Measurements from ENCODE around the gene NUDT14. TPM values are rescaled to one million over a fixed set of nuclear protein-coding genes. Genes with fewer than 3 reads are reported as not detected.

NUDT14 gene
- total RNA-seq, 4 donors from 2014 or later, result 17.0 to 53.9 (median 32.6) TPM

DNA sequence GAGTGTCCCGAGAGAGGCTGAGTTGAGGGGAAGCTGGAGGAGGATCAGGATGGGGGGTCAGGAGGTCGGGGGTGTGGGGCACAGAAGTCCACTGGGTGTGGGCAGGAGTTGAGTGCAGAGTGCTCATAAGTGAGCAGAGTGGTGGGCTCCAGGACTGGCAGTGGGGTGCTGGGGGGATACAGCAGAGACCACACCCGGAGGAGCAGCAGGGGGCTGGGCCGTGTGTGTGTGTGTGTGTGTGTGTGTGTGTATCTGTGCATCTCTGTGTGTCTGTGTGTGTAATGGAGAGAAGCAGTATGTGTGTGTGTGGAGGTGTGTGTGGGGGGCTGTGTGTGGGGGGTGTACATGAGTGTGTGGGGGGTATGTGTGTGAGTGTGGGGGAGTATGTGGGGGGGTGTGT is 4.9 kb upstream of the NUDT14 start:
- no peaks in the 10 kb centered on the region for H3K36me3 ChIP-seq
- WGBS, 2 donors (ENCODE audit: low coverage in 1 of 2), result 25% methylated on average over 4 of the region's 4 CpGs; no CpG with 5 or more reads in 1 of the 2 donors
- no peak overlapping the region for H3K27ac ChIP-seq
- DNase-seq, result no peak
- peaks cover 0 to 4% of the 10 kb centered on the region in 2 donors for H3K9me3 ChIP-seq
- H3K4me3 ChIP-seq, result no peak overlapping the region
- H3K27me3 ChIP-seq, result peaks cover 35% of the 10 kb centered on the region
- in situ Hi-C loops (cut with MboI; ENCODE audit: low pct_ligation_motif_present in 1 of 4, low pct_unique_long_range_greater_than_20kb in 1 of 4, low sequenced_read_pairs in 3 of 4), result no loop called here
- intact Hi-C loops (cut with DNase I; ENCODE audit: low total_unique reads), result no loop called here
- TF ChIP-seq POLR2A (IDR thresholded peaks at IDR 0.05) (no peak), POLR2AphosphoS5 (IDR thresholded peaks at IDR 0.05) (no peak), EP300 (IDR thresholded peaks at IDR 0.05; ENCODE audit: low read depth) (no peak)
- TF ChIP-seq, protein P1, sequence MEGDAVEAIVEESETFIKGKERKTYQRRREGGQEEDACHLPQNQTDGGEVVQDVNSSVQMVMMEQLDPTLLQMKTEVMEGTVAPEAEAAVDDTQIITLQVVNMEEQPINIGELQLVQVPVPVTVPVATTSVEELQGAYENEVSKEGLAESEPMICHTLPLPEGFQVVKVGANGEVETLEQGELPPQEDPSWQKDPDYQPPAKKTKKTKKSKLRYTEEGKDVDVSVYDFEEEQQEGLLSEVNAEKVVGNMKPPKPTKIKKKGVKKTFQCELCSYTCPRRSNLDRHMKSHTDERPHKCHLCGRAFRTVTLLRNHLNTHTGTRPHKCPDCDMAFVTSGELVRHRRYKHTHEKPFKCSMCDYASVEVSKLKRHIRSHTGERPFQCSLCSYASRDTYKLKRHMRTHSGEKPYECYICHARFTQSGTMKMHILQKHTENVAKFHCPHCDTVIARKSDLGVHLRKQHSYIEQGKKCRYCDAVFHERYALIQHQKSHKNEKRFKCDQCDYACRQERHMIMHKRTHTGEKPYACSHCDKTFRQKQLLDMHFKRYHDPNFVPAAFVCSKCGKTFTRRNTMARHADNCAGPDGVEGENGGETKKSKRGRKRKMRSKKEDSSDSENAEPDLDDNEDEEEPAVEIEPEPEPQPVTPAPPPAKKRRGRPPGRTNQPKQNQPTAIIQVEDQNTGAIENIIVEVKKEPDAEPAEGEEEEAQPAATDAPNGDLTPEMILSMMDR (IDR thresholded peaks at IDR 0.05), result no peak
- H3K4me1 ChIP-seq, result peaks cover 0 to 6% (median 2%) of the 10 kb centered on the region in 4 donors

DNA sequence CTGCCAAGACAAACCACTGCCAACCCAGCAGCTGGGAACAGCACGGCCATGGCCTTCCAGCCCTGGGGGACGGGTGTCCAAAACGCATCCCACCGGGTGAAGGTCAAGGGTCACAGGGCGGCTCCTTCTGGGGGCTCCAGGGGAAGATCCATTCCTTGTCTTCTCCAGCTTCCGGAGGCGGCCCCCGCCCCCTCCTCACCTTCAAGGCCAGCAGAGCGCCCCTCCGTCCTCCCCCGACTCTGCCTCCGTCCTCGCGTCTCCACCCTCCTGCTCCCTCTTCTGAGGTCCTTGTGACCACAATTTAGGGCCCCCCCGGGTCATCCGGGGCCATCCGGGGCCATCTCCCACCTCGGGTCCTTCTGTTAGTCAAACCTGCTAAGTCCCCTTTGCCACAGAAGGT is 3.9 kb upstream of the NUDT14 start:
- WGBS, 2 donors (ENCODE audit: low coverage in 1 of 2), result 79% methylated on average over 16 of the region's 18 CpGs; no CpG with 5 or more reads in 1 of the 2 donors
- intact Hi-C loops (cut with DNase I; ENCODE audit: low total_unique reads), result no loop called here
- Histone ChIP-seq H3K27me3 (peaks cover 32% of the 10 kb centered on the region), H3K4me3 (no peak overlapping the region), H3K4me1 (peaks cover 6 to 13% (median 8%) of the 10 kb centered on the region in 4 donors), H3K9me3 (peaks cover 0 to 4% of the 10 kb centered on the region in 2 donors), H3K36me3 (no peaks in the 10 kb centered on the region), H3K27ac (no peak overlapping the region)
- DNase-seq, result no peak
- in situ Hi-C loops (cut with MboI; ENCODE audit: low pct_ligation_motif_present in 1 of 4, low pct_unique_long_range_greater_than_20kb in 1 of 4, low sequenced_read_pairs in 3 of 4), result no loop called here
- TF ChIP-seq POLR2A (IDR thresholded peaks at IDR 0.05), result no peak
- TF ChIP-seq, protein P1 (IDR thresholded peaks at IDR 0.05), result no peak
- no peak for TF ChIP-seq EP300 (IDR thresholded peaks at IDR 0.05; ENCODE audit: low read depth)
- no peak for TF ChIP-seq POLR2AphosphoS5 (IDR thresholded peaks at IDR 0.05)

DNA sequence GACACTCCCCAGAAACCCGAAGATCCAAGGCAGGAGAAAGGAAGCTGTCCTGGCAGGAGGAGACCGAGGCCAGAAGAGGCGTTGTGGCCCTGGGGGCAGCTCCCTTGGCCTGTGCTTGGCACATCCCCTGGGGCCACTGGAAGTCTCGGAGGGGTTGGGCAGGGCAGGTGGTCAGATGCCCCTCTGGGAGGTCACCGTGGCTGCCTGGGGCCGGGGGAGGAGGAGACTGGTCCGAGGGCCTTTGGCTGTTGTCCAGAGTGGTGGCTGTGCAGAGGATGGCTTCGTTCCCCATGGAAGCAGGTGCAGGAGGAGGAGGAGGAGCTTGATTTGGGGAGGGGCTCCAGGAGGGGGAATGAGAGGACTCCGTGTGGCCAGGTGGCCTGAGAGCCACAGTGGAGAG is 3.3 kb upstream of the NUDT14 start:
- 52 to 60% methylated on average over 1 to 9 of the region's 9 CpGs for WGBS, 2 donors (ENCODE audit: low coverage in 1 of 2)
- no peaks in the 10 kb centered on the region for H3K36me3 ChIP-seq
- no peak overlapping the region for H3K4me3 ChIP-seq
- TF ChIP-seq POLR2AphosphoS5 (IDR thresholded peaks at IDR 0.05) (no peak), EP300 (IDR thresholded peaks at IDR 0.05; ENCODE audit: low read depth) (no peak), POLR2A (IDR thresholded peaks at IDR 0.05) (no peak)
- TF ChIP-seq, protein P1 (IDR thresholded peaks at IDR 0.05), result no peak
- intact Hi-C loops (cut with DNase I; ENCODE audit: low total_unique reads), result no loop called here
- H3K27me3 ChIP-seq, result peaks cover 27% of the 10 kb centered on the region
- peaks cover 6 to 15% (median 11%) of the 10 kb centered on the region in 4 donors for H3K4me1 ChIP-seq
- no peak for DNase-seq
- in situ Hi-C loops (cut with MboI; ENCODE audit: low pct_ligation_motif_present in 1 of 4, low pct_unique_long_range_greater_than_20kb in 1 of 4, low sequenced_read_pairs in 3 of 4), result no loop called here
- no peak overlapping the region for H3K27ac ChIP-seq
- H3K9me3 ChIP-seq, result peaks cover 0 to 4% of the 10 kb centered on the region in 2 donors

DNA sequence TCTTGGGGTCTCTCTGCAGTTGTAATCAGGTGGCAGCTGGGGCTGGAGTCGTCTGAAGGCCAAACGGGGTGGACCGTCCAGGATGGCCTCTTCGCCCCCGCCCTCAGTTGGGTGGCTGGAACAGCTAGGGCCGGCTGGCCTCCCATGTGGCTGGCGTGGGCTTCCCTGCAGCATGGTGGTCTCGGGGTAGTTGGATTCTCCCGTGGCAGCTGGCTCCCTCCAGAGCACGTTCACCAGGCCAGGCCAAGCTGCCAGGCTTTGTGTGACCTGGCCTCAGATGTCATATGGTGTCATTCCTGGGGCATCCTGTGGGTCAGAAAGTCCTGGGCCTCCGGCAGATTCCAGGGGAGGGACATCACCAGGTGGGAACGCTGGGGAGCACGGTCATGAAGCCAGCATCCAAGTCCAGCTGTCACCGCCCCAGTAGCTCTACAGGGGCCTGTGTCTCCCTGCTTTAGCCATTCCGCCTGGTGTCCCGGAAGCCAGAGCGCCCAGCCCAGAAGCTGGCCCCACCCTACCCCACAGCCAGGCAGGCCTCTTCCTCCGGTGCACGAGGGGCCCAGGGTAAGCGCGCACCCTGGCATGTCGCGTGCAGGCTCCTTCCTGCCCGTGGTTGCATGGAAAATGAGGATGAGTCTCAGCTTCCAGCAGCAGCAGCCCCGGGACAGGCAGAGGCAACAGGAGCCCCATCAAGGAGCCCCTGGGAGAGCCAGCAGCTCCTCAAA is 1.3 kb upstream of the NUDT14 start:
- intact Hi-C loops (cut with DNase I; ENCODE audit: low total_unique reads) (no loop called here), in situ Hi-C loops (cut with MboI; ENCODE audit: low pct_ligation_motif_present in 1 of 4, low pct_unique_long_range_greater_than_20kb in 1 of 4, low sequenced_read_pairs in 3 of 4) (no loop called here)
- H3K27ac ChIP-seq, result no peak overlapping the region
- H3K4me1 ChIP-seq, result peaks cover 6 to 15% (median 11%) of the 10 kb centered on the region in 4 donors
- TF ChIP-seq EP300 (IDR thresholded peaks at IDR 0.05; ENCODE audit: low read depth) (no peak), POLR2A (IDR thresholded peaks at IDR 0.05) (no peak), POLR2AphosphoS5 (IDR thresholded peaks at IDR 0.05) (no peak)
- TF ChIP-seq, protein P1 (IDR thresholded peaks at IDR 0.05), result no peak
- H3K36me3 ChIP-seq, result no peaks in the 10 kb centered on the region
- DNase-seq, result no peak
- no peak overlapping the region for H3K4me3 ChIP-seq
- 82% methylated on average over 23 of the region's 25 CpGs; no CpG with 5 or more reads in 1 of the 2 donors for WGBS, 2 donors (ENCODE audit: low coverage in 1 of 2)
- H3K9me3 ChIP-seq, result no peaks in the 10 kb centered on the region
- H3K27me3 ChIP-seq, result peaks cover 10% of the 10 kb centered on the region

Data from transverse colon (tissue), 4 donors.